ENCODE measurements around the gene WDR38.
A peak's percentile ranks its signal among the peaks of the same experiment; 100 is the strongest.

WDR38 gene, protein sequence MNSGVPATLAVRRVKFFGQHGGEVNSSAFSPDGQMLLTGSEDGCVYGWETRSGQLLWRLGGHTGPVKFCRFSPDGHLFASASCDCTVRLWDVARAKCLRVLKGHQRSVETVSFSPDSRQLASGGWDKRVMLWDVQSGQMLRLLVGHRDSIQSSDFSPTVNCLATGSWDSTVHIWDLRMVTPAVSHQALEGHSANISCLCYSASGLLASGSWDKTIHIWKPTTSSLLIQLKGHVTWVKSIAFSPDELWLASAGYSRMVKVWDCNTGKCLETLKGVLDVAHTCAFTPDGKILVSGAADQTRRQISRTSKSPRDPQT

DNA sequence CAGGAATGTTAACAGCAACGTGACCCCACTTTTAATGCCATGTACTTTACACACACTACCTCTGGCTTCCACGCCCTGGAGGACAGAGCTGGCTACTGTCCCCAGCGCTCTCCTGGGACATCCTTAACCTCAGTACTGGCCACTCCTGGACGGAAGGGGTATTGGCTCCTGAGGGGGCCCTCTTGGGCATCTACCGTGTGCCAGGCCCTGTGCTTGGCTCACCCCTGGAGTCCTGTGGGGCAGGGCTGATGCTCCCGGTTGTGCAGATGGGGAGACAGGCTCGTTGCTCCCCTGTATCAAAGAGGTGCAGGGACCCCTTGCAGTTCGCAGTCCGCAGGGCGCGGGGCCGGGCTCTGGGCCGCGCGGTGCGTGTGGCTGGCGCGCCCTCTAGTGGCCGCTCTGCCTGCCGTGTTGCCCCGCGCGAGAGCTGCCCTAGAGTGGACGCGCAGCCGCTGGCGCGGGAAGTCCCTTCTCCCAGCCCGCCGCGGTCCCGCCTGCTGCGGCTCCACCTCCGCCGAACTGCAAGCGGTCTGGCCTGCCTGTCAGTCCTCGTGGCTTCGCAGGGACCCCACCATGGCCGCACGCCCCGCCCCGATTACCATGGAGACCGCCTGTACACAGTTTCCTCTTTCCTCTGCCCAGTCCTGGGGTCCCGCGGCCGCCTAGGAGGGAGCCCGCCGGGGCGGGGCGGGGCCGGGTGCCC lies at the start of gene WDR38:
WDR38 (plus strand) TSS at position 632 of the 703 bp plus-strand sequence. CDS start 72 bp downstream, outside the sequence.
- no peak for TF ChIP-seq GATA3 (IDR thresholded peaks at IDR 0.05; ENCODE audit: low read depth, low read length)
- TF ChIP-seq GATA2 (IDR thresholded peaks at IDR 0.05; ENCODE audit: low read depth, low read length) = no peak

DNA sequence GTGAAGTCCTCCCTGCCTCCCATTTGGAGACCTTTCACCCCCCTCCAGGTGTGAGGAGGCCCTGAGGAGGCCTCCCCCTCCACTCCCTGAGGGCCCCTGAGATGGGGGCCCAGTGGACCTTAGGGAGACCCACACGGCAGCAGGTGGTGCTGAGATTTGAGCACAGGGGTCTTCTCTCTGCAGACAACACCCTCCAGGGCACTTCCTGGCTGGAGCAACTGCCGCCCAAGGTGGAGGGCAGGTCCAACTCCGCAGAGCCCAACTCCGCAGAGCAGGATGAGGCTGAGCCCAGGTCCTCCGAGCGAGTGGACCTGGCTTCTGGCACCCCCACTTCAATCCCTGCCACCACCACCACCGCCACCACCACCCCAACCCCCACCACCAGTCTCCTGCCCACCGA lies 49.3 kb upstream of the WDR38 start:
- TF ChIP-seq GATA2 (IDR thresholded peaks at IDR 0.05; ENCODE audit: low read depth, low read length) = no peak
- no peak for TF ChIP-seq GATA3 (IDR thresholded peaks at IDR 0.05; ENCODE audit: low read depth, low read length)

DNA sequence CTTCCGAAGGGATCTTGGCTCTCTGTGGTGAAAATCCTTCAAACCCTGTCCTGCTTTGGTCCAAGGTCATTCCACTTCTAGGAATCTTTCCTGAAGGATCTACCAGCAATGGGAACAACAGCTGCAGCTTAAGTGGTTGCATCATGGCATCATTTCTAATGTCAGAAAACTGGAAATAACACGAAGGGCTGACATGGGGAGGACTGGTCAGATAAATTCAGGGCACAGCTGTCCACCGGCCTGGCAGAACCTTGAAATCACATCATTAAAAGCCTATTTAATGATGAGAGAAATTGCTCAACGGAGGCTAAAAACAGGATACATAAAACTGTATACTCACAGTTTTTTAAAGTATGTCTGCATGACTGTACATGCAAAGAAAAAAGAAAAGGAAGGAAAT lies 48.1 kb upstream of the WDR38 start:
- TF ChIP-seq GATA3 (IDR thresholded peaks at IDR 0.05; ENCODE audit: low read depth, low read length) (no peak), GATA2 (IDR thresholded peaks at IDR 0.05; ENCODE audit: low read depth, low read length) (no peak)

DNA sequence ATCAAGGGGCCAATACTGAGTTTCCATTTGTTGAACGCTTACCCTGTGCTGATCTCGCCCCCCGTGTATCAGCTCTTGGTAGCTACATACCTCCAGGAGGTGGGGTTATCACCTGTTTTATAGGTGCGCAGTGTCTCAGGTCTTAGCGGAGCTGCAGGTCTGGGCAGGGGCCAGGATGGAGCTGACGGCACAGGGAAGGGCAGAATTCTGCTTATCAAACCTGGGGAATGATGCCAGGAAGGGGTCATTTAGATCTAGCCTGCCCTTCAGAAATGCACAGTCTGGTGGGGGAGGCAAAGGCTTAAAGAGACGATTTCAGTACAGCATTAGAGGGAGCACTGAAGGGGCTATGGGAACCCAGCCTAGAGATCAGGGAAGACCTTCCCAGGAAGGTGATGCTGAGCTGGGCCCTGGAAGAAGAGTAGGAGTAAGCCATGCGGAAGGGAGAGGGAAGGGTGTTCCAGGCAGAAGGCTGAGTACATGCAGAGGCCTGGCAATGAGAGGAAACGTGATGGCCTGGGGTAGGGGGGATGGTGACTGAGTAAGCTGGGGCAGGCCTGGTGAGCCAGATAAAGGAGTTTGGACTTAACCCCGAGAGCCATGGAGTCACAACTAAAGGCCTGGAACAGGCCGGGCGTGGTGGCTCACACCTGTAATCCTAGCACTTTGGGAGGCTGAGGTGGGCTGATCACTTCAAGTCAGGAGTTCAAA lies 44.9 kb upstream of the WDR38 start:
- TF ChIP-seq GATA2 (IDR thresholded peaks at IDR 0.05; ENCODE audit: low read depth, low read length) = no peak
- no peak for TF ChIP-seq GATA3 (IDR thresholded peaks at IDR 0.05; ENCODE audit: low read depth, low read length)

DNA sequence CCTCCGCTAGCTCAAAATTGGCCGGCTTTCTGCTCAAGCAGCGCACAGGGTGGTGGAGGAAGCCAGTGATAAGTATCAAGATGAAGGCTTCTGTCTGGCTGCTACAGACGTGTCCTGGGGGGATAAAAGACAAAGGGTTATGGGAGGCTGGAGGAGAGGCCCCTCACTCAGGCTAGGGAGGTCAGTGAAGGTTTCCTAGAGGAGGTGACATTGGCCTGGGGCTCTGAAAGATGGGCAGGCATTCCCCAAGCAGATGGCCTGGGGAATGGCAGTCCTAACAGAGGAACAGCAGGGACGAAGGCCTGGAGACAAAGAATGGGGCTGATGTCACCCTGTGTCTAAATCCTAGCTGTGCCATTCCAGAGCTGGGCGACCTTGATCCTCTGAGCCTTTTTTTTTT lies 44.0 kb upstream of the WDR38 start:
- TF ChIP-seq GATA3 (IDR thresholded peaks at IDR 0.05; ENCODE audit: low read depth, low read length) = no peak
- TF ChIP-seq GATA2 (IDR thresholded peaks at IDR 0.05; ENCODE audit: low read depth, low read length) = 0 out of 2 replicates have a peak, but pooled peaks have one; percentile 19

DNA sequence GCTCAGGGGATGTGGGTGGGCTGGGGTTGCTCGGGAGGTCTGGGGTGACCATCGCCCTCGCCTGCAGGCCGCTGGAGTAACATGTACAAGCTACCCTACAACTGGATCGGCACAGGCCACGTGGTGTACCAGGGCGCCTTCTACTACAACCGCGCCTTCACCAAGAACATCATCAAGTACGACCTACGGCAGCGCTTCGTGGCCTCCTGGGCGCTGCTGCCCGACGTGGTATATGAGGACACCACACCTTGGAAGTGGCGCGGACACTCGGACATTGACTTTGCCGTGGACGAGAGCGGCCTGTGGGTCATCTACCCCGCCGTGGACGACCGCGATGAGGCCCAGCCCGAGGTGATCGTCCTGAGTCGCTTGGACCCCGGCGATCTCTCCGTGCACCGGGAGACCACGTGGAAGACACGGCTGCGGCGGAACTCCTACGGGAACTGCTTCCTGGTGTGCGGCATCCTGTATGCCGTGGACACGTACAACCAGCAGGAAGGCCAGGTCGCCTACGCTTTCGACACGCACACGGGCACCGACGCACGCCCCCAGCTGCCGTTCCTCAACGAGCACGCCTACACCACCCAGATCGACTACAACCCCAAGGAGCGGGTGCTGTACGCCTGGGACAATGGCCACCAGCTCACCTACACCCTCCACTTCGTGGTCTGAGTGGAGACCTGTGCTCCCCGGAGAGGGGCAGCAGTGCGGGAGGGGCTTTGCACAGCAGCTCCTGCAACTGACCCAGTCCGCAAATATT lies 43.3 kb upstream of the WDR38 start:
- TF ChIP-seq GATA3 (IDR thresholded peaks at IDR 0.05; ENCODE audit: low read depth, low read length) (no peak), GATA2 (IDR thresholded peaks at IDR 0.05; ENCODE audit: low read depth, low read length) (no peak)

DNA sequence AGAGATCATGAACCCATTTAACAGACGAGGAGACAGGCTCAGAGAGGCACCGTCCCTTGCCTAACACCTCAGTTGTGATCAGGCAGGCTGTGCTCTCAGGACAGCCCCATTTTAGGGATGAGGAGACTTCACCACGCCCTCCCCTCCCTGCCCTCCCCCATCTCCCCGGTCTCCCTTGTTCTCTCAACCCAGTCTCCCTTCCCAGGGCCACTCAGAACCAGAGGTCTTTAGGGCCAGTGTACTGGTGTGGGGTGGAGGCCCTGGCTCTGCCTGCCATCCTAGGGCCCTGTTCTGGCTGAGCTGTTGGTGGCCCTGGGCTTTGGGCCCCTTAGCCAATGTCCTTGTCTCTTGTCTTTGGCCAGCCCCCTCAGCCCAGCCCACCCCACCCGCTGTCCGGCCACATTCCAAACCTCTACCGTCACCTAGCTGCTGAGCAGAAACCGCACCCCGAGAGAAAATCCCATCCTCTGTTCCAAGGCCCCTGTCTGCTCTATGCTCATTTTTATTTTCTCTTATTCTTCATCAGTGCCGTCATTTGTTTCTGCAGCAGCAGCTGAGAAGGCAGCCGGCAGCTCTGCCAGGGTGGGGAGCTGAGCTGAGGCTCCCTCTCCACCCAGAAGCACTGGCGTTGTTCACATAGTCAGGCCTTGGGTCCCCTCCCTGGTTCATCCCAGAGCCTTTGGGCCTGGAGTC lies 42.5 kb upstream of the WDR38 start:
- TF ChIP-seq GATA2 (IDR thresholded peaks at IDR 0.05; ENCODE audit: low read depth, low read length) (no peak), GATA3 (IDR thresholded peaks at IDR 0.05; ENCODE audit: low read depth, low read length) (no peak)

DNA sequence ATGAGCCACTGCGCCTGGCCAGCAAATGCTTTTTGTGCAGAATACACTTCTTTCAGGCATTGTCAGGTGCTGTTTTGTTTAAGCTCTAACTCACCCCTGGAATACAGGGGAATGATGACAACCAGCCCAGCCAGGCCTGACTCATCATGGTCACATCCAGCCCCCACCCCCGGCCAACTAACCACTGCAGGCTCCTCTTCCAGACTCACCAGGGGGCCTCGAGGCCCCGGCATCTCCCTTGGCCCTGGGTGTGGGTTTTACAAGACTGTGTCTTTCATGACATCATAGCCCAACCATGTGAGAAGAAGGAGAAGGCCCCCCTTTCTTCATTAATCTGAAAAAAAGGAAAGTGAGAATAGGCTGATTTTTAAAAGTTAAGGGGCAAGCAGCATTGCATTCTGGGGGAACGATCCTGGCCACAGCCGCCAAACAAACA lies 40.8 kb upstream of the WDR38 start:
- TF ChIP-seq GATA2 (IDR thresholded peaks at IDR 0.05; ENCODE audit: low read depth, low read length) (no peak), GATA3 (IDR thresholded peaks at IDR 0.05; ENCODE audit: low read depth, low read length) (no peak)

DNA sequence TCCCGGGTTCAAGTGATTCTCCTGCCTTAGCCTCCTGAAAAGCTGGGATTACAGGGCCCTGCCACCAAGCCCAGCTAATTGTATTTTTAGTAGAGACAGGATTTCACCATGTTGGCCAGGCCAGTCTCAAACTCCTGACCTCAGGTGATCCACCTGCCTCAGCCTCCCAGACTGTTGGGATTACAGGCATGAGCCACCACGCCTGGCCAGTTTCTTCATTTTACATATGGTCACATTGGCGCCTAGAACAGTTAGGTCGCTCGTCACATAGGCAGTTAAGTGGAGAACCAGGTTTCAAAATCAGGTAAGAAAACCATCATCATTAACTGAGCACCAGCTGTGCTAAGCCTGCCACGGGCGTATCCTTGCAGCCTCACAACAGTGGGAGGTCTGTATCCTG lies 40.2 kb upstream of the WDR38 start:
- no peak for TF ChIP-seq GATA3 (IDR thresholded peaks at IDR 0.05; ENCODE audit: low read depth, low read length)
- TF ChIP-seq GATA2 (IDR thresholded peaks at IDR 0.05; ENCODE audit: low read depth, low read length) = no peak

DNA sequence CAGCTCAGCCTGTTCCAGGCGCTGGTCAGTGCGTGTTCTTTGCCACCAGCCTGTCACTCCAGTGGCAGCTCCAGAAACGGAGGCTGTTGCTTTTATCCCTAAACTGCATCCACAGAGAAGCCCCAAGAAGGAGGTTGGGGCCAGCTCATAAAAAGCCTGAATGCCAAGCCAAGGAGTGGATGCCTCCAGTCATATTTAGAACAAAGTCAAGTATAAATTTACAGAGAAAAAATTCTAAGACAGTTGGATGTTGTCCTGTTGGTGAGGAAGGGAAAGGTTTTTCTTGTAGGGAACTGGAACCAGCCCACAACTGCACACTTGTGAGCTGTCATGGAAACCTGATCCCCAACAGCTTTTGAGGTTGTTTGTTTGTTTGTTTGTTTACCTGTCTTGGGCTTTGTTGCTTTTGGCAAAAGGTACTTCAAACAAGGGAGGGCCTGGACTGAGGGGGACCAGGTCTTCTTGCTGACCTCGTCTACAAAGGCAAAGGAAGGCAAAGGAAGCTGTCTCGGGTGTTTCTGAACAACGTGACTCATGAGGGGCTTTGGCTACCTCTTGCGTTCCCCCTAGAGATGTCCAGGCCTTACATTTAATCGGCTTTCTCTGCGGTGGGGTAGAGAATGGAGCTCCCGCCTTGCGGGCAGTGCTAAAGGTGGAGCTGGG lies 39.6 kb upstream of the WDR38 start:
- TF ChIP-seq GATA2 (IDR thresholded peaks at IDR 0.05; ENCODE audit: low read depth, low read length) (no peak), GATA3 (IDR thresholded peaks at IDR 0.05; ENCODE audit: low read depth, low read length) (no peak)

DNA sequence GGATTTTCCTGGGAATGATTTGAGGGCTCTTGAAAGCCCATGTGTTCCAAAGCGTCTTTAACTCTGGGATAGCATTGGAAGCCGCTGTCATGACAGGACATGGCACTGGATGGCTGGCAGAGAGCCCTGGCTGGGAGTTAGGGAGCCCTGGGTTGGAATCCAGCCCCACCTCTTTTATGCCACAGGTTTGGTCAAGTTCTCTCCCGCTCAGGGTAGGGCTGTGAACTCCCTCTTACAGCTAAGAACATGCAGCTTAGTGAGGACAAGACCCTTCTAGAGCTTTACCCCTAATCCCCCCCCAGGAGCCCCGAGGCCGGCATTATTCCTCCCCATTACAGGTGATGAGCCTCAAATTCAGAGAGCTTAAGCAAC lies 39.1 kb upstream of the WDR38 start:
- TF ChIP-seq GATA3 (IDR thresholded peaks at IDR 0.05; ENCODE audit: low read depth, low read length) = no peak
- TF ChIP-seq GATA2 (IDR thresholded peaks at IDR 0.05; ENCODE audit: low read depth, low read length) = no peak

DNA sequence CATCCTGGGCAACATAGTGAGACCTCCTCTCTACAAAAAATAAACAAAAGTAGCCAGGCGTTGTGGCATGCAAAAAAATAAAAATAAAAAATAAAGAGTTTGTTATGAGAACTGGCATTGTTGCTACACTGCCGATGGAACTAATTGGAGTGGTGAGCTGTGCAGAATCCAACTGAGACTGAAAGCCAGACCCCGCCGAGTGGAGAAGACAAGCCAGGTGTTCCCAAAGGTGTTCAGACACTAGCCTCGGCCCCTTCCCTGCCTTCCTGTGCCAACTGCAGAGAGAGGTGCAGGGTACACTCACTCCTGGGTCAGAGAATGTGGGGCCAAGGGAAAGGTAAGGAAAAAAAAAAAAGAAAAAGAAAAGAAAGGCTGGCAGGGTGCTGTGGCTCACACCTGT lies 37.7 kb upstream of the WDR38 start:
- TF ChIP-seq GATA2 (IDR thresholded peaks at IDR 0.05; ENCODE audit: low read depth, low read length) = no peak
